IMR-90 (cell line): ENCODE data around the gene OPCML. TPM values are rescaled to one million over a fixed set of nuclear protein-coding genes. Genes with fewer than 3 reads are reported as not detected.

Source experiments
- ATAC-seq: fragments of 200-7000 bp; cut with Tn5 transposase; 2 replicates; pipeline ENCODE4 v1.9.1; 2020; ENCODE audit warnings: low read depth, mild to moderate bottlenecking, moderate library complexity
- BruUV-seq: library from RNA; stranded (reverse); fragments of 400-500 nt; replicated peaks from 2 replicates; lab custom pipeline; 2021; lab: Mats Ljungman, UMichigan
- CTCF ChIA-PET: fragments of 300-600 bp; formaldehyde crosslinking; extraction: SDS; loops from one replicate; lab custom pipeline; 2021; ENCODE audit warnings: antibody characterized with exemption; lab: Yijun Ruan, JAX
- POLR2A ChIA-PET: fragments of 300-600 bp; sonication (Branson Sonifier 250); formaldehyde crosslinking; loops from one replicate; lab custom pipeline; 2022; ENCODE audit warnings: antibody characterized with exemption; ENCODE audit not compliant: unreplicated experiment; lab: Charles Lee
- DNase-seq: peaks from one replicate; pipeline ENCODE4 v3.0.0; 2013
- H2AFZ ChIP-seq: replicated peaks from 2 replicates; pipeline ENCODE3; 2013; ENCODE audit warnings: low read length, mild to moderate bottlenecking; ENCODE audit not compliant: poor library complexity
- H2AK5ac ChIP-seq: 2 replicates; pipeline ENCODE4 v1.6.1; 2013; ENCODE audit warnings: low read depth, low read length, inconsistent platforms
- H2AK9ac ChIP-seq: replicated peaks from 2 replicates; pipeline ENCODE3; 2013; ENCODE audit warnings: mild to moderate bottlenecking, low read depth, low read length, moderate library complexity; ENCODE audit not compliant: poor library complexity
- H2BK120ac ChIP-seq: 2 replicates; pipeline ENCODE4 v1.6.1; 2013; ENCODE audit warnings: low read depth, low read length, inconsistent platforms
- H2BK15ac ChIP-seq: 3 replicates; pipeline ENCODE4 v1.6.1; 2013; ENCODE audit warnings: low read depth, low read length, inconsistent platforms
- H2BK20ac ChIP-seq: 2 replicates; pipeline ENCODE4 v1.6.1; 2013; ENCODE audit warnings: low read depth, mild to moderate bottlenecking, inconsistent platforms, low read length, moderate library complexity
- H2BK5ac ChIP-seq: 2 replicates; pipeline ENCODE4 v1.6.1; 2013; ENCODE audit warnings: mild to moderate bottlenecking, low read depth, low read length, inconsistent platforms; ENCODE audit not compliant: poor library complexity, severe bottlenecking
- H3K14ac ChIP-seq: replicated peaks from 2 replicates; pipeline ENCODE4 v1.6.1; 2013; ENCODE audit warnings: low read depth, low read length, inconsistent platforms
- H3K18ac ChIP-seq: 2 replicates; pipeline ENCODE4 v1.6.1; 2013; ENCODE audit warnings: low read depth, low read length, control low read depth
- H3K23ac ChIP-seq: 2 replicates; pipeline ENCODE4 v1.6.1; 2013; ENCODE audit warnings: low read depth, low read length, inconsistent platforms
- H3K27ac ChIP-seq: 2 replicates; pipeline ENCODE4 v1.5.1; 2013; ENCODE audit warnings: mild to moderate bottlenecking, control low read depth, low read length; ENCODE audit not compliant: insufficient read depth
- H3K27me3 ChIP-seq: 2 replicates; pipeline ENCODE4 v1.6.1; 2013; ENCODE audit warnings: low read length; ENCODE audit not compliant: control insufficient read depth, insufficient read depth
- H3K36me3 ChIP-seq: 2 replicates; pipeline ENCODE4 v1.6.1; 2013; ENCODE audit warnings: low read length, mixed read lengths; ENCODE audit not compliant: control insufficient read depth, insufficient read depth
- H3K4ac ChIP-seq: 2 replicates; pipeline ENCODE4 v1.6.1; 2013; ENCODE audit warnings: low read depth, low read length, inconsistent platforms
- H3K4me1 ChIP-seq: 2 replicates; pipeline ENCODE4 v1.6.1; 2013; ENCODE audit warnings: low read length, mixed read lengths; ENCODE audit not compliant: control insufficient read depth, insufficient read depth
- H3K4me2 ChIP-seq: 2 replicates; pipeline ENCODE4 v1.6.1; 2013; ENCODE audit warnings: low read depth, mild to moderate bottlenecking, control low read depth, low read length, moderate library complexity
- H3K4me3 ChIP-seq: 2 replicates; pipeline ENCODE4 v1.5.1; 2013; ENCODE audit warnings: low read depth, mild to moderate bottlenecking, control low read depth, low read length, moderate library complexity; ENCODE audit not compliant: insufficient read depth
- H3K56ac ChIP-seq: 2 replicates; pipeline ENCODE4 v1.6.1; 2013; ENCODE audit warnings: low read length, inconsistent platforms; ENCODE audit not compliant: insufficient read depth; ENCODE audit errors: extremely low read depth
- H3K79me1 ChIP-seq, 2 experiments: 2 replicates each; pipeline ENCODE4 v1.6.1; 2013; ENCODE audit warnings: low read length in 2 of 2, inconsistent platforms in 1 of 2, low read depth in 1 of 2
- H3K9ac ChIP-seq: 2 replicates; pipeline ENCODE4 v1.6.1; 2013; ENCODE audit warnings: low read depth, low read length, control low read depth
- H3K9me1 ChIP-seq: 2 replicates; pipeline ENCODE4 v1.6.1; 2013; ENCODE audit warnings: low read length, inconsistent platforms; ENCODE audit not compliant: insufficient read depth
- H3K9me3 ChIP-seq: 2 replicates; pipeline ENCODE4 v1.6.1; 2013; ENCODE audit warnings: low read length; ENCODE audit not compliant: control insufficient read depth, insufficient read depth
- H4K20me1 ChIP-seq: 2 replicates; pipeline ENCODE4 v1.6.1; 2013; ENCODE audit warnings: low read length, inconsistent platforms; ENCODE audit not compliant: insufficient read depth
- H4K5ac ChIP-seq: 2 replicates; pipeline ENCODE4 v1.6.1; 2013; ENCODE audit warnings: mild to moderate bottlenecking, low read depth, low read length, control low read depth
- H4K8ac ChIP-seq, 2 experiments: 2 replicates each; pipeline ENCODE4 v1.6.1; 2013; ENCODE audit warnings: low read depth in 2 of 2, low read length in 2 of 2, control low read depth in 1 of 2, inconsistent platforms in 1 of 2
- H4K91ac ChIP-seq: 2 replicates; pipeline ENCODE4 v1.6.1; 2013; ENCODE audit warnings: low read depth, low read length, inconsistent platforms; ENCODE audit not compliant: insufficient read depth
- CHD1 ChIP-seq: IDR thresholded peaks from 2 replicates; pipeline ENCODE4 v1.6.1; 2012; ENCODE audit warnings: low read depth, low read length, improper control_type of control experiment
- FOS ChIP-seq: fragments of 150-350 bp; IDR thresholded peaks from 2 replicates; pipeline ENCODE4 v1.6.1; 2016; ENCODE audit warnings: low read depth, low read length
- MAFK ChIP-seq: IDR thresholded peaks from 2 replicates; pipeline ENCODE4 v1.6.1; 2012; ENCODE audit warnings: low read depth, low read length, improper control_type of control experiment
- MXI1 ChIP-seq: IDR thresholded peaks from 2 replicates; pipeline ENCODE4 v1.6.1; 2012; ENCODE audit warnings: low read depth, mild to moderate bottlenecking, low read length, moderate library complexity, borderline replicate concordance
- NFE2L2 ChIP-seq: fragments of 150-350 bp; IDR thresholded peaks from 2 replicates; pipeline ENCODE4 v1.6.1; 2016; ENCODE audit warnings: low read depth, mild to moderate bottlenecking, low read length
- POLR2A ChIP-seq: IDR thresholded peaks from 2 replicates; pipeline ENCODE4 v1.6.1; 2012; ENCODE audit warnings: mild to moderate bottlenecking, low read depth, low read length
- RCOR1 ChIP-seq: IDR thresholded peaks from 2 replicates; pipeline ENCODE4 v1.6.1; 2012; ENCODE audit warnings: mild to moderate bottlenecking, low read length, improper control_type of control experiment; ENCODE audit not compliant: insufficient replicate concordance
- RFX5 ChIP-seq: IDR thresholded peaks from 2 replicates; pipeline ENCODE4 v1.8.0; 2012; ENCODE audit warnings: low read depth, mild to moderate bottlenecking, low read length, moderate library complexity
- WGBS, 2 experiments: methylation state at CpG; one replicate each; pipeline versions ENCODE4 v1.1.5 to v1.1.7; 2013; ENCODE audit warnings: missing lambda C conversion rate in 2 of 2; ENCODE audit not compliant: insufficient read length in 1 of 2; ENCODE audit errors: extremely low coverage in 2 of 2; 5-methylcytosine and 5-hydroxymethylcytosine counted together
- dilution Hi-C: fragments of 300-500 bp; cut with HindIII; formaldehyde crosslinking; loops from one replicate; pipeline ENCODE4 v1.14.3; 2018; ENCODE audit warnings: low sequenced_read_pairs; ENCODE audit not compliant: unreplicated experiment
- in situ Hi-C: fragments of 300-500 bp; cut with MboI; formaldehyde crosslinking; loops from 3 replicates; pipeline ENCODE4 v1.14.3; 2019; ENCODE audit warnings: low sequenced_read_pairs, inconsistent platforms, mixed read lengths
- intact Hi-C: fragments of 100-400 bp; cut with micrococcal nuclease; formaldehyde crosslinking; loops from 2 replicates; pipeline ENCODE4 v1.10.0; 2022
- polyA plus RNA-seq, 3 experiments: library from polyadenylated mRNA; depleted of rRNA; stranded (reverse); fragments of >200 nt; gene quantifications; 2 replicates each; pipeline ENCODE4 v1.2.3, GENCODE V29; 2012; ENCODE audit warnings: low replicate concordance in 1 of 3
- total RNA-seq: library from RNA; depleted of rRNA; stranded (reverse); fragments of >200 nt; gene quantifications from 2 replicates; pipeline ENCODE4 v1.2.3, GENCODE V29; 2012
- TF ChIP-seq, protein P1 (sequence below): conservative IDR thresholded peaks from 2 replicates; pipeline ENCODE4 v1.5.1; 2012; ENCODE audit warnings: mild to moderate bottlenecking, low read depth, low read length, improper control_type of control experiment
- TF ChIP-seq, protein P2 (sequence below): fragments of 150-350 bp; IDR thresholded peaks from 2 replicates; pipeline ENCODE4 v1.6.1; 2017; ENCODE audit warnings: mild to moderate bottlenecking, antibody characterized with exemption, low read length, low read depth
- TF ChIP-seq, protein P3 (sequence below): fragments of 150-350 bp; IDR thresholded peaks from 2 replicates; pipeline ENCODE4 v1.6.1; 2016; ENCODE audit warnings: low read depth, mild to moderate bottlenecking, low read length, moderate library complexity, borderline replicate concordance

Gene OPCML
- total and polyA plus RNA-seq, 2 of the 4 experiments (the other 2 are of a cell fraction): under 0.01 to 2.6 TPM

DNA sequence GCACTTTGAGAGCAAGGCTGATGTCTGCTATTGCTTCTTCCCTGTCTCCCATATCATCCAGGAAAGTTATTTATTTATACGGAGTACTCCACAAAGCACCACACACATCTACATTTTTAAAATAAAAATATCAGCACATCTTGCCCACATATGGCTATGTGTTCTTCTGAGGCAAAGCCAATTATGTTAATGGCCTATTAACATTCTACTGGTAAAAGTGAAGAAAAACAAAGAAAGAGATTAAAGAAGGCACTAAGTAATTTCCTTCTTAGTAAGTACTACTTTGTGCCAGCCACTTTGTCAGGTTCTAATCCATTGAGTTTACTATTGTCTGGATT is 548.7 kb downstream of the OPCML start:
- DNase-seq (no peak), ATAC-seq (no peak)
- Histone ChIP-seq H3K27me3 (no peaks in the 10 kb centered on the region), H3K4me1 (no peaks in the 10 kb centered on the region), H3K36me3 (no peaks in the 10 kb centered on the region), H2BK20ac (no peak overlapping the region), H4K91ac (no peak overlapping the region), H3K9me3 (no peaks in the 10 kb centered on the region), H3K56ac (no peak overlapping the region), H4K8ac (no peak overlapping the region), H3K9me1 (no peaks in the 10 kb centered on the region), H2AK5ac (no peak overlapping the region), H2BK15ac (no peak overlapping the region), H3K4me2 (no peak overlapping the region), H3K18ac (no peak overlapping the region), H3K14ac (no peak overlapping the region), H4K20me1 (no peaks in the 10 kb centered on the region), H3K4ac (no peak overlapping the region), H3K79me1 (no peaks in the 10 kb centered on the region), H2AFZ (no peak overlapping the region), H3K4me3 (no peak overlapping the region), H2AK9ac (no peak overlapping the region), H2BK120ac (no peak overlapping the region), H4K5ac (no peak overlapping the region), H3K9ac (no peak overlapping the region), H3K23ac (no peak overlapping the region), H3K27ac (no peak overlapping the region), H2BK5ac (no peak overlapping the region)
- CTCF ChIA-PET: no interaction called here
- POLR2A ChIA-PET: no interaction called here
- no TSS peak for BruUV-seq
- no CpG with 5 or more reads among the region's 1 CpG for WGBS, 2 experiments
- in situ Hi-C loops: no loop called here
- intact Hi-C loops: no loop called here
- TF ChIP-seq RCOR1: no peak
- no peak for TF ChIP-seq FOS
- no peak for TF ChIP-seq RFX5
- no peak for TF ChIP-seq MXI1
- TF ChIP-seq, protein P1, sequence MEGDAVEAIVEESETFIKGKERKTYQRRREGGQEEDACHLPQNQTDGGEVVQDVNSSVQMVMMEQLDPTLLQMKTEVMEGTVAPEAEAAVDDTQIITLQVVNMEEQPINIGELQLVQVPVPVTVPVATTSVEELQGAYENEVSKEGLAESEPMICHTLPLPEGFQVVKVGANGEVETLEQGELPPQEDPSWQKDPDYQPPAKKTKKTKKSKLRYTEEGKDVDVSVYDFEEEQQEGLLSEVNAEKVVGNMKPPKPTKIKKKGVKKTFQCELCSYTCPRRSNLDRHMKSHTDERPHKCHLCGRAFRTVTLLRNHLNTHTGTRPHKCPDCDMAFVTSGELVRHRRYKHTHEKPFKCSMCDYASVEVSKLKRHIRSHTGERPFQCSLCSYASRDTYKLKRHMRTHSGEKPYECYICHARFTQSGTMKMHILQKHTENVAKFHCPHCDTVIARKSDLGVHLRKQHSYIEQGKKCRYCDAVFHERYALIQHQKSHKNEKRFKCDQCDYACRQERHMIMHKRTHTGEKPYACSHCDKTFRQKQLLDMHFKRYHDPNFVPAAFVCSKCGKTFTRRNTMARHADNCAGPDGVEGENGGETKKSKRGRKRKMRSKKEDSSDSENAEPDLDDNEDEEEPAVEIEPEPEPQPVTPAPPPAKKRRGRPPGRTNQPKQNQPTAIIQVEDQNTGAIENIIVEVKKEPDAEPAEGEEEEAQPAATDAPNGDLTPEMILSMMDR: no peak
- TF ChIP-seq, protein P2, sequence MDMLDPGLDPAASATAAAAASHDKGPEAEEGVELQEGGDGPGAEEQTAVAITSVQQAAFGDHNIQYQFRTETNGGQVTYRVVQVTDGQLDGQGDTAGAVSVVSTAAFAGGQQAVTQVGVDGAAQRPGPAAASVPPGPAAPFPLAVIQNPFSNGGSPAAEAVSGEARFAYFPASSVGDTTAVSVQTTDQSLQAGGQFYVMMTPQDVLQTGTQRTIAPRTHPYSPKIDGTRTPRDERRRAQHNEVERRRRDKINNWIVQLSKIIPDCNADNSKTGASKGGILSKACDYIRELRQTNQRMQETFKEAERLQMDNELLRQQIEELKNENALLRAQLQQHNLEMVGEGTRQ: no peak
- no peak for TF ChIP-seq CHD1
- TF ChIP-seq, protein P3, sequence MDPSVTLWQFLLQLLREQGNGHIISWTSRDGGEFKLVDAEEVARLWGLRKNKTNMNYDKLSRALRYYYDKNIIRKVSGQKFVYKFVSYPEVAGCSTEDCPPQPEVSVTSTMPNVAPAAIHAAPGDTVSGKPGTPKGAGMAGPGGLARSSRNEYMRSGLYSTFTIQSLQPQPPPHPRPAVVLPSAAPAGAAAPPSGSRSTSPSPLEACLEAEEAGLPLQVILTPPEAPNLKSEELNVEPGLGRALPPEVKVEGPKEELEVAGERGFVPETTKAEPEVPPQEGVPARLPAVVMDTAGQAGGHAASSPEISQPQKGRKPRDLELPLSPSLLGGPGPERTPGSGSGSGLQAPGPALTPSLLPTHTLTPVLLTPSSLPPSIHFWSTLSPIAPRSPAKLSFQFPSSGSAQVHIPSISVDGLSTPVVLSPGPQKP: no peak
- no peak for TF ChIP-seq NFE2L2
- TF ChIP-seq MAFK: no peak
- no peak for TF ChIP-seq POLR2A
- dilution Hi-C loops: no loop called here
